ENCODE data around the gene C2orf69. TPM values are rescaled to one million over a fixed set of nuclear protein-coding genes. Genes with fewer than 3 reads are reported as not detected.

C2orf69 gene
- total RNA-seq, 1 donor from 2014 or later, result 10.1 TPM

GRCh38 chr2:199914372-199914958 lies 3.4 kb downstream of the C2orf69 start:
- H3K4me3 ChIP-seq, result no peak overlapping the region
- no peak overlapping the region for H3K27ac ChIP-seq
- H3K27me3 ChIP-seq, result no peaks in the 10 kb centered on the region
- TF ChIP-seq CTCF (IDR thresholded peaks at IDR 0.05) (no peak), POLR2AphosphoS5 (IDR thresholded peaks at IDR 0.05; ENCODE audit: insufficient read depth in 1 of 2, low read depth in 1 of 2) (no peak), POLR2A (IDR thresholded peaks at IDR 0.05) (no peak)
- DNase-seq (ENCODE audit: extremely low spot score in 2 of 2), result no peak
- peaks cover 0 to 22% of the 10 kb centered on the region in 2 donors for H3K36me3 ChIP-seq
- H3K4me1 ChIP-seq, result peaks cover 34% of the 10 kb centered on the region
- intact Hi-C loops (cut with DNase I), result no loop called here
- no peaks in the 10 kb centered on the region for H3K9me3 ChIP-seq

GRCh38 chr2:199916980-199917379 lies 5.9 kb downstream of the C2orf69 start:
- intact Hi-C loops (cut with DNase I), result no loop called here
- Histone ChIP-seq H3K9me3 (no peaks in the 10 kb centered on the region), H3K36me3 (peaks cover 0 to 22% of the 10 kb centered on the region in 2 donors), H3K27me3 (no peaks in the 10 kb centered on the region), H3K27ac (no peak overlapping the region), H3K4me1 (peaks cover 26% of the 10 kb centered on the region), H3K4me3 (no peak overlapping the region)
- DNase-seq (ENCODE audit: extremely low spot score in 2 of 2), result no peak
- TF ChIP-seq POLR2AphosphoS5 (IDR thresholded peaks at IDR 0.05; ENCODE audit: insufficient read depth in 1 of 2, low read depth in 1 of 2) (no peak), POLR2A (IDR thresholded peaks at IDR 0.05) (no peak), CTCF (IDR thresholded peaks at IDR 0.05) (no peak)

GRCh38 chr2:199922856-199923255 lies 11.8 kb downstream of the C2orf69 start:
- TF ChIP-seq POLR2A (IDR thresholded peaks at IDR 0.05) (no peak), POLR2AphosphoS5 (IDR thresholded peaks at IDR 0.05; ENCODE audit: insufficient read depth in 1 of 2, low read depth in 1 of 2) (no peak), CTCF (IDR thresholded peaks at IDR 0.05) (no peak)
- no peaks in the 10 kb centered on the region for H3K9me3 ChIP-seq
- H3K4me3 ChIP-seq, result no peak overlapping the region
- no peaks in the 10 kb centered on the region for H3K4me1 ChIP-seq
- H3K36me3 ChIP-seq, result peaks cover 0 to 10% of the 10 kb centered on the region in 2 donors
- no peaks in the 10 kb centered on the region for H3K27me3 ChIP-seq
- DNase-seq (ENCODE audit: extremely low spot score in 2 of 2), result no peak
- no peak overlapping the region for H3K27ac ChIP-seq
- intact Hi-C loops (cut with DNase I), result no loop called here

- Histone ChIP-seq H3K27me3 (no peaks in the 10 kb centered on the region), H3K4me1 (no peaks in the 10 kb centered on the region), H3K36me3 (peaks cover 0 to under 1% of the 10 kb centered on the region in 2 donors), H3K27ac (no peak overlapping the region), H3K4me3 (no peak overlapping the region), H3K9me3 (no peaks in the 10 kb centered on the region)
- TF ChIP-seq CTCF (IDR thresholded peaks at IDR 0.05) (no peak), POLR2A (IDR thresholded peaks at IDR 0.05) (no peak), POLR2AphosphoS5 (IDR thresholded peaks at IDR 0.05; ENCODE audit: insufficient read depth in 1 of 2, low read depth in 1 of 2) (no peak)
- intact Hi-C loops (cut with DNase I), result no loop called here
- no peak for DNase-seq (ENCODE audit: extremely low spot score in 2 of 2)
Measured at GRCh38 chr2:199923924-199924323, 12.8 kb downstream of the C2orf69 start.

- H3K4me3 ChIP-seq, result no peak overlapping the region
- intact Hi-C loops (cut with DNase I), result no loop called here
- DNase-seq (ENCODE audit: extremely low spot score in 2 of 2), result no peak
- no peak overlapping the region for H3K27ac ChIP-seq
- H3K9me3 ChIP-seq, result no peaks in the 10 kb centered on the region
- no peaks in the 10 kb centered on the region for H3K27me3 ChIP-seq
- H3K4me1 ChIP-seq, result no peaks in the 10 kb centered on the region
- no peaks in the 10 kb centered on the region for H3K36me3 ChIP-seq
- no peak for TF ChIP-seq POLR2AphosphoS5 (IDR thresholded peaks at IDR 0.05; ENCODE audit: insufficient read depth in 1 of 2, low read depth in 1 of 2)
- TF ChIP-seq POLR2A (IDR thresholded peaks at IDR 0.05), result no peak
Measured at GRCh38 chr2:199926806-199927205, 15.7 kb downstream of the C2orf69 start.
